GM12878 (cell line): ENCODE measurements around the gene DAB2. TPM values are rescaled to one million over a fixed set of nuclear protein-coding genes. Genes with fewer than 3 reads are reported as not detected.

Experiments
- ATAC-seq: fragments of 200-7000 bp; cut with Tn5 transposase; 3 replicates; pipeline ENCODE4 v1.9.1; 2020; ENCODE audit warnings: mild to moderate bottlenecking, moderate library complexity
- BruUV-seq: library from RNA; stranded (reverse); fragments of 400-500 nt; replicated peaks from 2 replicates; lab custom pipeline; 2021; lab: Mats Ljungman, UMichigan
- CTCF ChIA-PET: fragments of 300-600 bp; sonication (Branson Sonifier 250); formaldehyde crosslinking; extraction: SDS; loops from one replicate; lab custom pipeline; 2021; ENCODE audit warnings: inconsistent platforms; lab: Yijun Ruan, JAX
- POLR2A ChIA-PET: fragments of 350-600 bp; formaldehyde crosslinking; extraction: SDS; loops from one replicate; lab custom pipeline; 2021; ENCODE audit warnings: inconsistent platforms; lab: Charles Lee
- RAD21 ChIA-PET: fragments of 300-600 bp; sonication (Branson Sonifier 250); formaldehyde crosslinking; loops from one replicate; lab custom pipeline; 2023; ENCODE audit warnings: antibody characterized with exemption; ENCODE audit not compliant: unreplicated experiment; lab: Charles Lee
- SMC1A ChIA-PET: fragments of 300-600 bp; sonication (Branson Sonifier 250); formaldehyde crosslinking; loops from one replicate; lab custom pipeline; 2023; ENCODE audit not compliant: unreplicated experiment, uncharacterized antibody; lab: Charles Lee
- DNase-seq: peaks from one replicate; pipeline ENCODE4 v3.0.0-alpha.2; 2011; ENCODE audit warnings: low read depth, low spot score
- FAIRE-seq: peaks from 3 replicates; lab custom pipeline; 2011; peaks lifted over from hg19 to GRCh38; lab: Jason Lieb, UNC
- H2AFZ ChIP-seq: 2 replicates; pipeline ENCODE4 v1.6.0; 2011; ENCODE audit warnings: low read depth, low read length, control low read depth; ENCODE audit not compliant: control insufficient read depth
- H3K27ac ChIP-seq: 2 replicates; pipeline ENCODE4 v1.5.1; 2011; ENCODE audit warnings: control low read depth; ENCODE audit not compliant: control insufficient read depth, insufficient read depth
- H3K27me3 ChIP-seq, 2 experiments: replicated peaks in 1 of 2; 2 replicates each; pipeline versions ENCODE4 v1.6.0 to v1.6.1; 2011; ENCODE audit warnings: low read length in 1 of 2; ENCODE audit not compliant: control insufficient read depth in 2 of 2, insufficient read depth in 2 of 2
- H3K36me3 ChIP-seq, 2 experiments: 2 replicates each; pipeline ENCODE4 v1.5.1; 2011; ENCODE audit warnings: low read length in 1 of 2; ENCODE audit not compliant: control insufficient read depth in 2 of 2, insufficient read depth in 2 of 2
- H3K4me1 ChIP-seq: 2 replicates; pipeline ENCODE4 v1.6.1; 2011; ENCODE audit warnings: mild to moderate bottlenecking, low read length, moderate library complexity, mixed read lengths; ENCODE audit not compliant: control insufficient read depth, insufficient read depth
- H3K4me2 ChIP-seq: 2 replicates; pipeline ENCODE4 v1.6.0; 2011; ENCODE audit warnings: control low read depth; ENCODE audit not compliant: control insufficient read depth, insufficient read depth
- H3K4me3 ChIP-seq: fragments of 200-600 bp; sonication (generic); 2 replicates; pipeline ENCODE4 v1.5.1; 2016
- H3K79me2 ChIP-seq: 2 replicates; pipeline ENCODE4 v1.6.0; 2011; ENCODE audit warnings: low read length; ENCODE audit not compliant: control insufficient read depth, insufficient read depth
- H3K9ac ChIP-seq: 2 replicates; pipeline ENCODE4 v1.8.0; 2011; ENCODE audit warnings: low read length, control low read depth, mixed read lengths; ENCODE audit not compliant: control insufficient read depth, insufficient read depth
- H3K9me3 ChIP-seq: replicated peaks from 3 replicates; pipeline ENCODE4 v1.5.1; 2011; ENCODE audit warnings: mild to moderate bottlenecking, low read length; ENCODE audit not compliant: control insufficient read depth, insufficient read depth
- H4K20me1 ChIP-seq: 2 replicates; pipeline ENCODE4 v1.6.0; 2011; ENCODE audit not compliant: control insufficient read depth, insufficient read depth
- CHD4 ChIP-seq: fragments of 200-600 bp; sonication (generic); IDR thresholded peaks from 2 replicates; pipeline ENCODE4 v1.6.1; 2016; ENCODE audit warnings: mild to moderate bottlenecking
- CREB1 ChIP-seq: IDR thresholded peaks from 2 replicates; pipeline ENCODE4 v1.6.1; 2012; ENCODE audit warnings: low read depth, mild to moderate bottlenecking, inconsistent platforms
- EGR1 ChIP-seq, 2 experiments: IDR thresholded peaks; 1 replicate in 1 of 2; 2 replicates in 1 of 2; pipeline ENCODE4 v1.6.1; 2011 to 2012; ENCODE audit warnings: low read depth in 2 of 2, low read length in 2 of 2, borderline replicate concordance in 1 of 2, mild to moderate bottlenecking in 1 of 2, moderate library complexity in 1 of 2
- GATAD2B ChIP-seq: fragments of 450-650 bp; conservative IDR thresholded peaks from 2 replicates; pipeline ENCODE4 v1.6.1; 2017; ENCODE audit warnings: low read depth, mild to moderate bottlenecking, moderate library complexity
- HSF1 ChIP-seq: fragments of 150-350 bp; IDR thresholded peaks from 2 replicates; pipeline ENCODE4 v1.6.1; 2014; ENCODE audit warnings: mild to moderate bottlenecking, low read depth, low read length
- NR2C1 ChIP-seq: fragments of 450-650 bp; IDR thresholded peaks from 2 replicates; pipeline ENCODE4 v1.6.1; 2017; ENCODE audit warnings: antibody characterized with exemption, mild to moderate bottlenecking, moderate library complexity
- RAD21 ChIP-seq: IDR thresholded peaks from 2 replicates; pipeline ENCODE4 v1.6.1; 2011; ENCODE audit warnings: mild to moderate bottlenecking, low read depth, low read length, moderate library complexity; ENCODE audit not compliant: insufficient read depth
- RELB ChIP-seq: fragments of 450-650 bp; IDR thresholded peaks from 2 replicates; pipeline ENCODE4 v1.6.1; 2017; ENCODE audit warnings: low read depth, mild to moderate bottlenecking, moderate library complexity
- RUNX3 ChIP-seq: IDR thresholded peaks from 2 replicates; pipeline ENCODE4 v1.6.1; 2012; ENCODE audit warnings: low read length, inconsistent platforms
- SREBF2 ChIP-seq: IDR thresholded peaks from 2 replicates; pipeline ENCODE4 v1.6.1; 2012; ENCODE audit warnings: mild to moderate bottlenecking, low read length
- ZNF207 ChIP-seq: fragments of 450-650 bp; IDR thresholded peaks from 2 replicates; pipeline ENCODE4 v1.6.1; 2014; ENCODE audit warnings: antibody characterized with exemption, mild to moderate bottlenecking, borderline replicate concordance
- WGBS: methylation state at CpG from one replicate; pipeline ENCODE4 v1.1.6; 2016; ENCODE audit warnings: low lambda C conversion rate; ENCODE audit not compliant: insufficient replicate concordance, insufficient coverage; ENCODE audit errors: missing lambda C conversion rate; 5-methylcytosine and 5-hydroxymethylcytosine counted together
- in situ Hi-C: fragments of 300-500 bp; cut with MboI; formaldehyde crosslinking; loops from 9 replicates; pipeline ENCODE4 v1.14.3; 2018; ENCODE audit warnings: mixed read lengths
- intact Hi-C: fragments of 100-400 bp; cut with micrococcal nuclease; formaldehyde crosslinking; loops from one replicate; pipeline ENCODE4 v1.14.2; 2022; ENCODE audit not compliant: unreplicated experiment
- polyA plus RNA-seq, 11 experiments: library from polyadenylated mRNA; depleted of rRNA in 4 of 11; unstranded in 6 of 11; stranded (reverse) in 5 of 11; fragments of >200 nt; fragmentation: Nextera tagmentation in 4 of 11; fragmentation: Illumina TruSeq in 1 of 11; extraction: Ambion mirVana in 4 of 11; extraction: Trizol in 1 of 11; gene quantifications; 1 replicate in 1 of 11; 2 replicates in 10 of 11; pipeline versions ENCODE4 v1.2.1 to v1.2.3, GENCODE V29; 2011 to 2016; ENCODE audit warnings: inconsistent platforms in 2 of 11, missing spikeins in 2 of 11, low read depth in 1 of 11
- total RNA-seq, 4 experiments: library from RNA; depleted of rRNA in 3 of 4; stranded (reverse); fragments of >200 nt in 3 of 4; fragmentation: Illumina TruSeq in 1 of 4; extraction: Trizol in 1 of 4; gene quantifications; 2 replicates each; pipeline versions ENCODE4 v1.2.1 to v1.2.3, GENCODE V29; 2013 to 2021

The DAB2 gene
- total and polyA plus RNA-seq, 10 of the 15 experiments (the other 5 are each of a cell fraction or from before 2014, with no cell fraction given), result 0.05 to 0.23 (median 0.11) TPM; not detected in 7

DNA sequence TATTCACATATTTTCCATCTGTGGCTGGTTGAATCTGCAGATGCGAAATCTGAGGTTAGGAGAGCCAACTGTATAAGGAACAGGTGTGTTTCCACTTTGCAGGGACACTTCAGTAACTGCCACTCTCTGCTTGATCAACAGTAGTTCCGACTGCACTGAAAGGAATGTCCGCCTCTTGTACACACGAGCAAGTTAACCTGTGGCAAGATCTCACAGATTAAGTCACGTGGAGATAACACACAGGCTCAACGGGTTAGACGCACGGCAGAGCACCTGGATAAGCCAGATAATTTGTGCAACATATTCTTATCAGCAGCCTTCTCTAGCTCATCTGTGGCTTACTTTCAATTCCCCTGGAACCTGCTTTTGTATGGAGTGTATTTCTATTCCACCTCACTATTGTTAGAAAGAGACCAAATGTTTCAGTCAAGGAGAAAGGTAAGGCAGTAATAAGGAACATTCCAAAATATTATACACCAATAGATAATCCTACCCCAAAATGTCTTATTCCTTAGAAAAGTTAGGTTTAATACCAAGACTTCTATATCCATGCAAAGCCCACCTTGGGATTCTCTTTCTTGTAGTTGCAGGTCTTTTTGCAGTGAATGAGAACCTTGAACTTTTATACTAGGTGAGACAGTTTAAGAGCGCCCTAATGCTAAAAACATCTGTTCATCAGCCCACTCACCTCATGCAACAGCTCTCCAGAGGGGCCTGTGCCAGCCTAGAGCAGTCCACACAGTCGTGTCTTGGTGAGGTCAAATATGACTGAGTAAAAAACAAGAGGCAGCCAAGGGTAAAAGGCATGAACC lies 54.0 kb downstream of the DAB2 start:
- no peak overlapping the region for H2AFZ ChIP-seq
- H3K4me3 ChIP-seq, result no peak overlapping the region
- no peak overlapping the region for H3K4me2 ChIP-seq
- ChIA-PET SMC1A (interaction anchor here (0.8 kb wide), 1 partner anchor 40 kb away, joined by 3 read pairs; no protein-coding TSS in a partner anchor), POLR2A (no interaction called here), CTCF (interaction anchor here (1.2 to 3.7 kb wide), 3 partner anchors 153 to 929 kb away, joined by 3 to 15 read pairs (median 7); no protein-coding TSS in a partner anchor), RAD21 (interaction anchor here (0.7 kb wide), 1 partner anchor 177 kb away, joined by 3 read pairs; no protein-coding TSS in a partner anchor)
- DNase-seq (no peak), FAIRE-seq (no peak), ATAC-seq (no peak)
- no peaks in the 10 kb centered on the region for H3K4me1 ChIP-seq
- H3K27me3 ChIP-seq, result no peaks in the 10 kb centered on the region; a peak in 1 of 4 replicates
- no peak for TF ChIP-seq EGR1 (IDR thresholded peaks at IDR 0.05; ENCODE audit: borderline replicate concordance in 1 of 2, low read depth in 2 of 2, low read length in 2 of 2)
- TF ChIP-seq CHD4, result no peak
- TF ChIP-seq GATAD2B, result no peak
- TF ChIP-seq NR2C1, result no peak
- no peaks in the 10 kb centered on the region for H3K79me2 ChIP-seq
- H3K36me3 ChIP-seq, result no peaks in the 10 kb centered on the region
- in situ Hi-C loops, result no loop called here
- BruUV-seq, result no TSS peak
- no peak overlapping the region for H3K27ac ChIP-seq
- intact Hi-C loops, result loop anchor here (10.0 kb wide), 1 partner anchor 156 kb away; the partner anchor contains the start of gene FYB1
- no peaks in the 10 kb centered on the region for H4K20me1 ChIP-seq
- H3K9ac ChIP-seq, result no peak overlapping the region
- WGBS, result 45% methylated on average over 10 of the region's 10 CpGs
- H3K9me3 ChIP-seq, result no peaks in the 10 kb centered on the region

DNA sequence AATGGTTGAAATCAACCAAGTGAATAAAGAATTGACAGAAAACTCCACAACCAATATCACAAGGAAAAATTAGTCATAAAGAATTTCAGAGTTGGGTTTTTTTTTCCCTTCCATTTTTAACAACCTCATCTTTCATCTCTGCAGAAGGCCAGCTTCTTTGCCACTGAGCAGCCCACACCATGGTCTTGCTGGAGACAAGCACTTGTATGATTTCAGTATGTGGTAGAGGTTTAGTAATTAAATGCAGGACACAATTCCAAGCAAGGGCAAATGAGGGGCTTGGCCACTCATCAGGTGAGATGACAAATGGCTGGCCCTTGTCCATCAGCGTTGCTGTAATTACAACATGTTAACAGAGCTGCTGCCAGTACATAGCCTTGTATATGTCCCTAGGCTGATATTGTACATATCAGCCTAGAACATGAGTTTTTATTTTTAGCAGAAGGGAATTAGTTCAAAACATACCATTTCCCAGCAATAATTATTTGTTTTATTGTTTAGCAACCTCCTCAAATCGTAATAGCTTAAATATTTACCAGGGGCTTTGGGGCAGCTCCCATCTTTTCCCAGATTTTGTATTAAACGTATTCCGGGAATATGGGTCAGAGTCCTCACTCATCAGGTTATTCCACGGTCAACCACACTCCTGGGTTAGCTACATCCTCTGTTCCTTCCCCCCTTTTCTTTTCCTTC lies 55.5 kb downstream of the DAB2 start:
- Histone ChIP-seq H3K36me3 (no peaks in the 10 kb centered on the region), H3K4me3 (no peak overlapping the region), H3K79me2 (no peaks in the 10 kb centered on the region), H4K20me1 (no peaks in the 10 kb centered on the region), H3K4me1 (no peaks in the 10 kb centered on the region), H3K27me3 (no peaks in the 10 kb centered on the region; a peak in 1 of 4 replicates), H3K4me2 (no peak overlapping the region), H3K27ac (no peak overlapping the region), H3K9ac (no peak overlapping the region), H3K9me3 (no peaks in the 10 kb centered on the region), H2AFZ (no peak overlapping the region)
- in situ Hi-C loops (no loop called here), intact Hi-C loops (no loop called here)
- FAIRE-seq (no peak), DNase-seq (no peak), ATAC-seq (no peak)
- ChIA-PET POLR2A (no interaction called here), SMC1A (interaction anchor here (0.6 kb wide), 1 partner anchor 107 kb away, joined by 5 read pairs; no protein-coding TSS in a partner anchor), CTCF (interaction anchor here (0.9 to 1.6 kb wide), 2 partner anchors 10 to 178 kb away, joined by 3 to 7 read pairs; no protein-coding TSS in a partner anchor), RAD21 (no interaction called here)
- WGBS, result 12% methylated on average over 5 of the region's 5 CpGs
- BruUV-seq, result no TSS peak
- no peak for TF ChIP-seq CREB1
- TF ChIP-seq ZNF207, result no peak
- TF ChIP-seq RAD21, result no peak
- no peak for TF ChIP-seq SREBF2
- no peak for TF ChIP-seq RELB
- TF ChIP-seq RUNX3, result no peak
- no peak for TF ChIP-seq HSF1
